VCaP (cell line): Measurements from ENCODE around the gene NCKAP1.
"Not testable (repeated sequence)": the region's sequence is repeated elsewhere in the genome, so short reads cannot be mapped to it uniquely, and the experiment has no call there.

Experiments
- H3K27ac ChIP-seq: fragments of 450-650 bp; 2 replicates; pipeline ENCODE4 v1.5.1; 2017
- CTCF ChIP-seq: fragments of 450-650 bp; conservative IDR thresholded peaks from 2 replicates; pipeline ENCODE4 v1.5.1; 2017; ENCODE audit warnings: mild to moderate bottlenecking, moderate library complexity

Gene NCKAP1

GRCh38 chr2:182898718-182899117, 139.5 kb downstream of the NCKAP1 start:
- TF ChIP-seq CTCF = no peak
- H3K27ac ChIP-seq = no peak overlapping the region

DNA sequence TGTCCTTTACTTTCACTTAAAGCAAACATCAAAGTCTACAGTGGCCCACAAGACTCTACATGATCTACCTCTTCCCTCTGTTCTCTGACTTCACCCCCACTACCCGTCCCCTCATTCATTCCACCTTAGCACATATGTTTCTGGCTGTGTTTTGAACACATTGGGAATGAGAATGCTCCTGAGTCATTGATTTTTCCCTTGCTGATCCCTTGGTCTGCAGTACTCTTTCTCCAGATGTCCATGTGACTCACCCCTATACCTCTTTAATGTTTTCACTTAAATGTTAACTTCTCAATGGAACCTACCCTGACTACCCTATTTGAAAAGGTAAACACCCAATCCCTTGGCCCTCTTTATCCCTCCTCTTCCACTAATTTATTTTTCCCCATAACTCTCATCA, 141.1 kb downstream of the NCKAP1 start:
- TF ChIP-seq CTCF = no peak
- H3K27ac ChIP-seq = no peak overlapping the region

DNA sequence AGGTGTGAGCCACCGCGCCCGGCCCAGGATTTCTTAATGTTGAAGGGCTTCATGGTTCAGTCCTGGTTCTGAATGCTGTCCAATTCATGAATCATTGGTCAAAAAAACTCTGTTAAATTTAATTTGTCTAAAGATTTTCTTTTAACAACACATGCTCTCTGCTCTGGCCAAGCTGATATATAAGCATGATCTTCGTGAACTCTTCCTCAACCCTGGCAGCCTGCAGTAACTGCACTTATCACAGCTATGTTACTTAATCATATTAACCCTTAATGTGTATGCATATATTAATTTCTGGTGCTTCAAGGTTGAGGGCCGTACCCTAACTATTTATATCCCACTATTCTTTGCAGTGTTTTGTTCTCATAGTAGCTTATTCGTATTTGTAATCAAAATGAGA, 142.5 kb downstream of the NCKAP1 start:
- no peak overlapping the region for H3K27ac ChIP-seq
- no peak for TF ChIP-seq CTCF

- TF ChIP-seq CTCF = no peak
- no peak overlapping the region for H3K27ac ChIP-seq
Measured at GRCh38 chr2:182895169-182895568, 143.1 kb downstream of the NCKAP1 start.

- TF ChIP-seq CTCF = no peak
- H3K27ac ChIP-seq = no peak overlapping the region
Measured at GRCh38 chr2:182894174-182894573, 144.1 kb downstream of the NCKAP1 start.

- no peak for TF ChIP-seq CTCF
Measured at GRCh38 chr2:182893666-182894065, 144.6 kb downstream of the NCKAP1 start.

GRCh38 chr2:182893035-182893434, 145.2 kb downstream of the NCKAP1 start:
- not testable (repeated sequence) for H3K27ac ChIP-seq

More at GRCh38 chr2:182893666-182894065, 144.6 kb downstream of the NCKAP1 start:
- H3K27ac ChIP-seq = no peak overlapping the region

DNA sequence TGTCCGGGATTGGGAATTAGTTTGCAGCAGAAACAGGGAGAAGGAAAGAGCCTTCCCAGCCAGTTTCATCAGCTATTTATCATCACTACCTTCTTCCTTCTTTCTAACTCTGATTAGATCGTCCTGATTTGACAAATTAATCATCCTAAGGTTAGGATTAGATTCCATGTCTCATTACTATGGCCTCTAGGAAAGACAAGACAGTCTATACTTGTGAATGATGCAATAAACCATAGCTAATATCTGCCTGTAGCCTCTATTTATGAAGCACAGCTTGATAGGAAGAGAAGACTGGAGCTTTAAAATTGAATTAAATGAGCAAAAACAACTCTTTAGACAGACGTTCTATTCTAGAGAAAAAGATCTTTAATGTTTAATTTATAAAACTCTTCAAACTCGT, 146.6 kb downstream of the NCKAP1 start:
- TF ChIP-seq CTCF = no peak
- no peak overlapping the region for H3K27ac ChIP-seq
